ENCODE measurements around the gene MAML2.

The MAML2 gene

DNA sequence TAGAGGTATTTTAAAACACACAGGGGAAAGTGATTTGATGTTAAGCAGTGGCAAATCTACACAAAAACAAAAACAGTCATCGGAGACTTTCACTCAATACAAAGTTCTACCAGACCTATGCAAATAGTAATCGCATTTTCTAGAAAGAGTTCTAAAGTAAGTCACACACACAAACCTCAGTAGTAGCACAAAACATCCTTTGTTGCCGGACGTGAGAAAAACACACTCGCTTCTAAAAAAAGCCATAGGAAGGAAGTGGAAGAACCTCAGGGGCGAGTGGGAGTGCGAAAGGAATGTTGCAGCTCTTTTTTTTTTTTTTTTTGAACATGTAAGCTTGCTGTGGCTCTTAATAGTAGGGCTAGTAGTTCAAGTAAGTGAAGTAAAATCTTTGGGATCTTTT, 88.9 kb downstream of the MAML2 start:
- no peak overlapping the region for H3K4me3 ChIP-seq (ENCODE audit: low read depth, low read length)
- DNase-seq (ENCODE audit: low read depth), result peak; percentile 64
- TF ChIP-seq, protein P1, sequence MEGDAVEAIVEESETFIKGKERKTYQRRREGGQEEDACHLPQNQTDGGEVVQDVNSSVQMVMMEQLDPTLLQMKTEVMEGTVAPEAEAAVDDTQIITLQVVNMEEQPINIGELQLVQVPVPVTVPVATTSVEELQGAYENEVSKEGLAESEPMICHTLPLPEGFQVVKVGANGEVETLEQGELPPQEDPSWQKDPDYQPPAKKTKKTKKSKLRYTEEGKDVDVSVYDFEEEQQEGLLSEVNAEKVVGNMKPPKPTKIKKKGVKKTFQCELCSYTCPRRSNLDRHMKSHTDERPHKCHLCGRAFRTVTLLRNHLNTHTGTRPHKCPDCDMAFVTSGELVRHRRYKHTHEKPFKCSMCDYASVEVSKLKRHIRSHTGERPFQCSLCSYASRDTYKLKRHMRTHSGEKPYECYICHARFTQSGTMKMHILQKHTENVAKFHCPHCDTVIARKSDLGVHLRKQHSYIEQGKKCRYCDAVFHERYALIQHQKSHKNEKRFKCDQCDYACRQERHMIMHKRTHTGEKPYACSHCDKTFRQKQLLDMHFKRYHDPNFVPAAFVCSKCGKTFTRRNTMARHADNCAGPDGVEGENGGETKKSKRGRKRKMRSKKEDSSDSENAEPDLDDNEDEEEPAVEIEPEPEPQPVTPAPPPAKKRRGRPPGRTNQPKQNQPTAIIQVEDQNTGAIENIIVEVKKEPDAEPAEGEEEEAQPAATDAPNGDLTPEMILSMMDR (IDR thresholded peaks at IDR 0.05; ENCODE audit: low read depth, low read length, missing control alignments), result no peak

DNA sequence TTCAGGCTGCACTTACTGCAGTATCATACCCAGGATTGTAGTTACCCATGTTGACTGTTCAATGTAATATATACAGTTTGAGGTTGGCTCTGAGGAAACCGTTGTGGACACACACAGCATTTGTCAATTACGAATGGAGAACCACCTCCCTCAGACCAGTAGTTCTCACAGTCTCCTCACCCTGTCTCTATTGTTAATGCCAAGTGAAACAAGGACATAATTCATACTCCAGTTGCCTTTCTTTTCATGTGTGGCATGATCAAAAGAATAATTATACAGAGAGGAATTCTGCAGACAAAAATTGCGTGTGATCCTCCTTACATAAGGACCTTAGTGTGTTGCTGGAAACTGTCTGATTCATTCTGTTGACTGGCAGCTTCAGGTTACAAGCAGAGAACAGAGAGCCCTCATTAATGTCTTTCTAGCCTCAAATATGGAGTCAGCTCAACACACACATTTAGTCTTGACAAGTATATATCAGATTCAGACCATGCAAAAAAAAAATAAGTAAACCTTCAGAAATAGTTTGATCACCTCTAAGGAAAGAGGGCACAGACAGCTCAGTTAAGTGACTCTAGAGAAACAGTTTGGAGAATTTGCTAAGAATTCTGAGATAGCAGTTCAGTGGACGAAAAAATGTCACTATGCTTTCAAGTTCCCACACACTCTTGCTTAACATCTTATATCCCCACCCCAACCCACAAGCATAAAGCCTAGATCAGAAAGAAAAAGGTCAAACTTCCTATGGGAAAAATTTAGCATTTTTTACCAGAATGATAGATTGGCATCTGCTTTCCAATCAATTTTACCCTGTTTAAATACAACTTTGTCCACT, 96.1 kb downstream of the MAML2 start:
- no peak for DNase-seq (ENCODE audit: low read depth)
- TF ChIP-seq, protein P1 (IDR thresholded peaks at IDR 0.05; ENCODE audit: low read depth, low read length, missing control alignments), result no peak
- H3K4me3 ChIP-seq (ENCODE audit: low read depth, low read length), result no peak overlapping the region

DNA sequence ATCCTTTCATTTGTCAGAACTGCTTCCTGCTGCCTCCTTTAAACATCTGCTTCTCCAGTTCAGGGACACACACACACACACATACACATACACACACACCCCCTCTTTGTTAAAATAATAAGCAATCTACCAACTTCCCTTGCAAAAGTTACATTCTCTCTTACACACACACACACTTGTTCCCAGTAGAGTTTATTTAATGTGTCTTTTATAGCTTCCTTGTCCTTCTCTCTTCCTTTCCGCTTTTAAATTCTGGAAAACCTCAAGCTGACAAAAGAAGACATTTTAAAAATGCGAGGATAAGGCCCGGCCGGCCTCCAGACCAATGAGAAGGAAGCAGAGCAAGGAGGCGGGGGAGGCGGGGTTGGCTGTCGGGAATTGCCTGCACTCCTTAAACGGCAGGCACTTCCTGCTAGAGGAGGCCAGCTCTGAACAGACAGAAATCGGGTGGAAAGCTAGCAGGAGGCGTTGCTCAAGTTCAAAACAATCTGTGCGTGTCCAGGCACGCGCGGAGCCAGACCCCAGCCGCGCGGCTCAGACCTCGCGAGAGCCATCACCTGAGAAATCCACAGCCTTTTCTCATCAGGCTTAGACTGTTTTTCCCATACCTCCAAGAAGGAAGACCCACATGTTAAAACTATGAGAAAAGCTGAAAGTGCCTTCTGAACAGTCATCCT, 99.9 kb downstream of the MAML2 start:
- peak overlapping the region; percentile 63 for H3K4me3 ChIP-seq (ENCODE audit: low read depth, low read length)
- TF ChIP-seq, protein P1 (IDR thresholded peaks at IDR 0.05; ENCODE audit: low read depth, low read length, missing control alignments), result no peak
- DNase-seq (ENCODE audit: low read depth), result peak; percentile 84

DNA sequence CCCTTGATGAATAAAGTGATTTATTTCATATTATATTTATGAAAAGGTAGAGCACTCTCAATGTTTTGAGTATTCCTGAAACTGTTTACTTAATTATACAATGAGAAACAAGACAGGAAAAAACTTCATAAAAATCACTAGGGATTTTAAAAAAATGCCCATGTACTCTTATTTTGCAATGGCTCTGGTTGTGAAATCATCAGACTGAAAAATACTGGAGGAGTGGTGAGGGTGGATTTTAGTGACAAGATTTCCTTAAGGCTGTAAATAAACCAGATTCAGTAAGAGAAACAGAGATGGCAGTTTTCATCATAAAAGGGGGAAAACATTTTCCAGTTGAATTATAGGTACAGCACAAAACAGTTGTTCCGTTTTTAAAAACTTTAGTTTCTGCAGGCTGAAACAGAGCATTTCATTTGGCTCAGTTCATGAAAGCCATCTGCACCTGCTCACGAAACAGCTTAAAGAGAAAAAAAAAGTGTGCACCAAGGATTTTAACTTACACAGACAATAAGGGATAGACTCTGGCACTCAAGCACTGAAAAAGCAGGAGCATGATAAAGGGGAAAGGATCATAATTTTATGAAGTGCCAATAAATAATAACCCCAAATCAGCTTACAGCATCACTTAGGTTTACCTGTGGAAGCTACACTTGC, 100.7 kb downstream of the MAML2 start:
- TF ChIP-seq, protein P1 (IDR thresholded peaks at IDR 0.05; ENCODE audit: low read depth, low read length, missing control alignments), result no peak
- H3K4me3 ChIP-seq (ENCODE audit: low read depth, low read length), result peak overlapping the region; percentile 63; the same call in 1 of the 2 replicates
- no peak for DNase-seq (ENCODE audit: low read depth)

DNA sequence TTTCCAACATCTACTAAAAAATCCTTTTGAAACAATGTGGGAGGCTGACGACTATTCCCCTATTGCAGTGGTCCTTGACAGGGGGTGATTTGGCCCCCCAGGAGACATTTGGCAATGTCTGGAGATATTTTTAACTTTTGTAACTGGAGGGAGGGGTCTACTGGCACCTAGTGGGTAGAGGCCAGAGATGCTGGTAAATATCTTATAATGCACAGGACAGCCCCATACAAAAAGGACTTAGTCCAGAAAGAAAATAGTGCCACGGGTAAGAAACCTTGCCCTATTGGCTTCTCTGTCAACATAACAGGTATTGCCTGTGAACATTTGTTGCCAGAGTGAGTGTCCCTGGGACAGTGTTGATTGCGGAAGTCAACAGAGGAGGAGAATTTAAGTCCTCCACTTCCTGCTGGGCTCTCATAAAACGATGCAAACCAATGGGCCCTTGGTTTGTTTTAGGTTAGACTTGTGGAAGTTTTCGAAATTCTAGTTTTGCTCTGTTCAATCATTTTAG, 101.6 kb downstream of the MAML2 start:
- no peak for DNase-seq (ENCODE audit: low read depth)
- no peak overlapping the region for H3K4me3 ChIP-seq (ENCODE audit: low read depth, low read length)
- TF ChIP-seq, protein P1 (IDR thresholded peaks at IDR 0.05; ENCODE audit: low read depth, low read length, missing control alignments), result no peak

DNA sequence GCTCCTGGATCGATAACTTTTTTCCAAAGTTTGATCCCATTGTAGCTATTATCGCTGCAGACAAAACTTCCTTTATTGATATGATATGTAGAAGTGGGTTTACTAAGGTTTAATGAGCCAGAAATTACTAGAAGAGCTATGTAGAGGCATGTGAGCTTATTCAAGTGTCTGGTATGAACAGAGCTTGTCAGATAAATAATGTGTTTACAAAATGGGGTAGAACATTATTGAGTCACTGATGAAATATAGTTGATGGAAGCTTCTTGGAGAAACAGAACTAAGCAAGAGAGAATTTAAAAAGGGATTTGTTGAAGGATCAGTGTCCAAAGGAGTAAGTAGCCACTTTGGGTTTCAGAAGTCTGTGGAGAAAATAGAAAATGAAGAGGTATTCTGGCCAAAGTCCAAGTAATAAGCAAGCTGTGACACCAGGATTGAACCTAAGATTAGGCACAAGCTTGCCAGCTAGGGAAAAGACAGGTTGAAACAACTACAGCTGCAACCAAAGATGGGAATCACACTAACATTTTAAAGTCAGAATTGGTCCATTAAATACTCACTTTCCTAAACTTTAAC, 104.3 kb downstream of the MAML2 start:
- TF ChIP-seq, protein P1 (IDR thresholded peaks at IDR 0.05; ENCODE audit: low read depth, low read length, missing control alignments), result no peak
- H3K4me3 ChIP-seq (ENCODE audit: low read depth, low read length), result no peak overlapping the region
- DNase-seq (ENCODE audit: low read depth), result no peak

All from GM12864 (cell line).